ENCODE measurements around the gene PTRH1.

PTRH1 gene

DNA sequence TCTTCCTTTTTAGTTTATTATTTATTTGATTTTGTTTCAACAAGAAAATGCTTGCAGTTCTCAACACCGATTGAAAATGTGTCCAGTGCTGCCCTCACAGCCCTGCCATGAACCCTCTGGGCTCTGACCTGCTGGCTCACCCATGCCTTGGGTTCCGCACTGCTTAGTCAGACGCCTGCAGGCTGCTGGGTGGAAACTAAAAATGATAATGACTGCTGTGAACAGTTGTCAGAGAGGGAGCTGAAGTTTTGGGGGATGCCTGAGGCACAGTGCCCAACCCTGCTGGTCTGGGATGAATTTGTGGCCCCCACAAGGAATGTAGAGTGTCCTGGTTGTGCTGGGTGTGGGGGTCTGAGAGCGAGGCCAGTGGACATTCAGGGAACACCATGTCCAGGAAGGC, 30.9 kb downstream of the PTRH1 start:
- Histone ChIP-seq H3K9ac (ENCODE audit: low read depth, low read length) (no peak overlapping the region), H3K4me2 (ENCODE audit: low read length) (no peak overlapping the region), H3K4me3 (ENCODE audit: low read length) (no peak overlapping the region), H3K9me3 (replicated peaks; ENCODE audit: low read length) (no peaks in the 10 kb centered on the region), H3K27me3 (ENCODE audit: control insufficient read depth, insufficient read depth, low read length) (no peaks in the 10 kb centered on the region), H3K4me1 (ENCODE audit: control insufficient read depth, insufficient read depth, low read length) (peaks cover 11% of the 10 kb centered on the region), H3K36me3 (ENCODE audit: insufficient read depth, low read length) (peaks cover 46% of the 10 kb centered on the region)

DNA sequence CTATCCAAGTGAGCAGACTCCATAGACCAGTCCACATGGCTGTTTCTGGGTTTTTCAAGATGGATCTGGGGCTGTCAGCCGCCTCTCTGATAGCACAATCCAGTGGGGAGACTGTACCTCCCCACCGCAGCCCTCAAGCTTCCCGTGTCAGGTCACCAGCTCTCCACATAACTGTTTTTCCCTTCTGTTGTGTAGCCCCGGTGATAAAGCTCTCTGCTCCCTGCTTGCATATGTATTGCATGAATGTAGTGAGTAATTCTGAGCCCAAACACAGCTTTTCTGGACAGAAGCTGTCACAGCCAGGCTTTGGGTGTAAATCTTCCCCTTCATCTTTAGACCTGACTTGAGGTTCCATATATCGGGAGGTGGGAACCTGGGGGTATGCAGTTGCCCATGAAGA, 31.7 kb downstream of the PTRH1 start:
- peaks cover 11% of the 10 kb centered on the region for H3K4me1 ChIP-seq (ENCODE audit: control insufficient read depth, insufficient read depth, low read length)
- H3K4me2 ChIP-seq (ENCODE audit: low read length), result no peak overlapping the region
- H3K9ac ChIP-seq (ENCODE audit: low read depth, low read length), result no peak overlapping the region
- no peaks in the 10 kb centered on the region for H3K9me3 ChIP-seq (replicated peaks; ENCODE audit: low read length)
- H3K4me3 ChIP-seq (ENCODE audit: low read length), result no peak overlapping the region
- peaks cover 38% of the 10 kb centered on the region for H3K36me3 ChIP-seq (ENCODE audit: insufficient read depth, low read length)
- H3K27me3 ChIP-seq (ENCODE audit: control insufficient read depth, insufficient read depth, low read length), result no peaks in the 10 kb centered on the region

DNA sequence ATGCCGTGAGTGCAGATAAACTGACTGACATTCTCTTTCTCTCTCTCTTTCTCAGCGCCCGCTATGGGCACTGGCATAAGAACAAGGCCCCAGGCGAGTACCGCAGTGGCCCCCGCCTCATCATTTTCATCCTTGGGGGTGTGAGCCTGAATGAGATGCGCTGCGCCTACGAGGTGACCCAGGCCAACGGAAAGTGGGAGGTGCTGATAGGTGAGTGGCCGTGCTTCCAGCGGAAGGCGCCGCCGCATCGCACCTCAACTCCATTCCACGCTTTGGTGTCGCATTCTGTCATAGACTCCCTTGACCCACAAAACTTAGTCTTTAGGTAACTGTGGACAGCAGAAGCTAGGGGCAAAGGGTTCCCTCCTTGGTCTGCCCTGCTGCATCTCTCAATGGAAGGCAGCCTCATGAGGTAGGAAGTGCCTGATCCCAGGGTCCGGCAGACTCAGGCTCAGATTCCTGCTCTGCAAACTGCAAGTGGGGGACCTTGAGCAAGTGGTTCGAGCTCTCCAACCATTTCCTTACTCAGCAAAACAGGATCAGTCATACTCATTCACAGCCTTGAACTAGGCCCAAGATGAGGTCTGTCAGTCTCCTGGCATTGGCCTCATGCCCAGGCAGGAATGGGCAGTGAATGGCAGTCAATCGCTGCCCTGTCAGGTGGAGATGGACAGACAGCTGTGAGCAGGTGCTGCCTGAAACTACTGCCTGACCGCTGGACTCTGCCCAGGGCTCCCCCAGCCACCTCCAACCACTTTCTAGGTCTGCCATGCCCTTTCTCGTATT, 32.9 kb downstream of the PTRH1 start:
- Histone ChIP-seq H3K36me3 (ENCODE audit: insufficient read depth, low read length) (peaks cover 42% of the 10 kb centered on the region), H3K4me3 (ENCODE audit: low read length) (no peak overlapping the region), H3K27me3 (ENCODE audit: control insufficient read depth, insufficient read depth, low read length) (no peaks in the 10 kb centered on the region)

DNA sequence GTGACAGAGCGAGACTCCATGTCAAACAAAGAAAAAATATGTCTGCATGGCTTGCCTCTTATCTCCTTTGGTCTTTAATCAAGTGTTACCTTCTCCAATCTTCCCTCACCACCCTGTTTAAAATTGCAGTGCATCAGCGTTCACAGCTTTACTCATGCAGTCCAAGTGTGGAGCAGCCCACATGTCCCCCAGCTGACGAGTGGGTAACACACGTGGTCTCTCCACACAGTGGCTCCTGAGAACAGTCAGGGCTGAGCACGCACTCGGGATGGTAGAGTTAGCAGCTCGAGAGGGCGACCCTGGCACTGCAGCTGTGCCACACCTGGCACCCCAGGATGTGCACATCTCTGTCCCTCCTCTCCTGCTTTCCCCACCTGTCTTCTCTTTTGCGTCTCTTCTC, 34.6 kb downstream of the PTRH1 start:
- no peak overlapping the region for H3K9ac ChIP-seq (ENCODE audit: low read depth, low read length)
- peaks cover 11% of the 10 kb centered on the region for H3K4me1 ChIP-seq (ENCODE audit: control insufficient read depth, insufficient read depth, low read length)
- H3K27me3 ChIP-seq (ENCODE audit: control insufficient read depth, insufficient read depth, low read length), result no peaks in the 10 kb centered on the region
- no peak overlapping the region for H3K4me3 ChIP-seq (ENCODE audit: low read length)
- H3K9me3 ChIP-seq (replicated peaks; ENCODE audit: low read length), result no peaks in the 10 kb centered on the region
- no peak overlapping the region for H3K4me2 ChIP-seq (ENCODE audit: low read length)
- H3K36me3 ChIP-seq (ENCODE audit: insufficient read depth, low read length), result peaks cover 53% of the 10 kb centered on the region

More for the DNA sequence above, 32.9 kb downstream of the PTRH1 start:
- Histone ChIP-seq H3K4me2 (ENCODE audit: low read length) (no peak overlapping the region), H3K4me1 (ENCODE audit: control insufficient read depth, insufficient read depth, low read length) (peaks cover 11% of the 10 kb centered on the region), H3K9me3 (replicated peaks; ENCODE audit: low read length) (no peaks in the 10 kb centered on the region), H3K9ac (ENCODE audit: low read depth, low read length) (no peak overlapping the region)

DNA sequence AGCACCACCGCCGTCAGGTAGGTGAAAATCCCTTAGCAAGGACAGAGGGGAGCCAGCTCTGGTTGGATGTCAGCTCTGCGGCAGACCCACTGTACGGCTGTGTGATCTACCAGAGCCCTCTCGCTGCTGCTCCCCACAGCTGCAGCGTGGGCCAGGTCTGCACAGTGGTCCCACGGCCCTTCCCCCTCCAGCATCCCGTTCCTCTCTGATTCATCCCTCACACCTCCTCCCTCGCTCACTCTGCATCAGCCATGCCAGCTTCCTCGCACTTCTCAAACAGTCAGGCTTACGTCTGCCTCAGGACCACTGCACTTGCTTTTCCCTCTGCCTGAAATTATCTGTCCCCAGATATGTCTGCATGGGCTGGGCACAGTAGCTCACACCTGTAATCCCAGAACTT, 35.2 kb downstream of the PTRH1 start:
- H3K36me3 ChIP-seq (ENCODE audit: insufficient read depth, low read length), result peaks cover 59% of the 10 kb centered on the region

DNA sequence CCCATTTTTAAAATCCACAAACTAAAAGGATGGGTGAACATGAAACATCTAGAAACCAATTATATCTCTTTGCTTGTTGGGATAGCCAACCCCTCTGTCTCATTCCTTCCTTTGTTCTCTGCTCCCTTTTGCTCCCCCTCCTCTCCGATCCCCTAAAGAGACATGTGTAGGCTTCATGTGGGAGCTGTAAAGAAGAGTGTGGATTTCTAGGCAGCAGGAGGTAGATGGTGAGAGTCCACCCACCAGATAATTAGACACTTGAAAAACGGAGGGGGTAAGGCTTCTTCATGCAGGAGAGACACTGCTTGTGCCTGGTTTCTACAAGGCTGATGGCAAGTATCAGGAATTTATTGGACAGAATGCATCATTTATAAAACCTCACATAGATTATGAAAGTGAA, 36.0 kb downstream of the PTRH1 start:
- Histone ChIP-seq H3K36me3 (ENCODE audit: insufficient read depth, low read length) (peaks cover 64% of the 10 kb centered on the region), H3K27me3 (ENCODE audit: control insufficient read depth, insufficient read depth, low read length) (no peaks in the 10 kb centered on the region), H3K9me3 (replicated peaks; ENCODE audit: low read length) (no peaks in the 10 kb centered on the region), H3K4me1 (ENCODE audit: control insufficient read depth, insufficient read depth, low read length) (peaks cover 6% of the 10 kb centered on the region), H3K9ac (ENCODE audit: low read depth, low read length) (no peak overlapping the region), H3K4me3 (ENCODE audit: low read length) (no peak overlapping the region), H3K4me2 (ENCODE audit: low read length) (no peak overlapping the region)

More for the DNA sequence above, 35.2 kb downstream of the PTRH1 start:
- Histone ChIP-seq H3K9ac (ENCODE audit: low read depth, low read length) (no peak overlapping the region), H3K4me2 (ENCODE audit: low read length) (no peak overlapping the region), H3K4me3 (ENCODE audit: low read length) (no peak overlapping the region), H3K4me1 (ENCODE audit: control insufficient read depth, insufficient read depth, low read length) (peaks cover 11% of the 10 kb centered on the region), H3K9me3 (replicated peaks; ENCODE audit: low read length) (no peaks in the 10 kb centered on the region), H3K27me3 (ENCODE audit: control insufficient read depth, insufficient read depth, low read length) (no peaks in the 10 kb centered on the region)

DNA sequence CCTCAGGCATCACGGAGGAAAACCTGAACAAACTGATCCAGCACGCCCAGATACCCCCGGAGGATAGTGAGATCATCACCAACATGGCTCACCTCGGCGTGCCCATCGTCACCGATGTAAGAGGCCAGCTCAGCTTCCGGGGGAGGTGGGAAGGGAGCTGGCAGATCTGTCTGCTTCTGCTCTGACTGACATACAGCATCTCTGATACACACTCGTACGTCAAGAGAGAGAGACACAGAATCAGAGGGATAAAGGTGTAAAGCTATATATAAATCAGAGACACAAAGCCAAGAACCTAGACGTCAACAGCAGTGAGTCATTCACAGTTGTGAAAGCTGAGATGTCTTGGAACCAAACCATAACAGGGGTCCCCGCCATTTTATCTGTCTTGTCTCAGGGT, 38.8 kb downstream of the PTRH1 start:
- Histone ChIP-seq H3K9ac (ENCODE audit: low read depth, low read length) (no peak overlapping the region), H3K27me3 (ENCODE audit: control insufficient read depth, insufficient read depth, low read length) (no peaks in the 10 kb centered on the region), H3K4me2 (ENCODE audit: low read length) (no peak overlapping the region), H3K4me3 (ENCODE audit: low read length) (no peak overlapping the region), H3K9me3 (replicated peaks; ENCODE audit: low read length) (no peaks in the 10 kb centered on the region), H3K36me3 (ENCODE audit: insufficient read depth, low read length) (peaks cover 59% of the 10 kb centered on the region), H3K4me1 (ENCODE audit: control insufficient read depth, insufficient read depth, low read length) (no peaks in the 10 kb centered on the region)

DNA sequence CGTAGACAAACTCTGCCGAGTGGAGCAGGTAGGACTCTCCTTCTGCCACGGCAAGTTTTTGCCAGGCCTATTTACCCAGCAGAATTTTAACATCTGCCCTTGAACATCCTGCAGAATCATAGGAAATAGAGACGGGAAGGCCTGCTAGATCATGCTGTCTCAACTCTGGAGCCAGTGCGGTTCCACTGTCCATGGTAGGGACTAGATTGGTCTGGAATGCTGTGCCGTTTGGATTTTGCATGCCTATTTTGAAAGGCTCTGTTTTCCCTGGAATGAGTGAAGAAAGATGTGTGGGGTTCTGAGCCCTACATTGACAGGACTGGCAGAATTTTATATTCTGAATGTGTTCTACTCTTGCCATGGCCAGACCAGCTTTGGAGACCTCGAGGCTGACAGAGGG, 42.2 kb downstream of the PTRH1 start:
- H3K36me3 ChIP-seq (ENCODE audit: insufficient read depth, low read length), result peaks cover 50% of the 10 kb centered on the region

DNA sequence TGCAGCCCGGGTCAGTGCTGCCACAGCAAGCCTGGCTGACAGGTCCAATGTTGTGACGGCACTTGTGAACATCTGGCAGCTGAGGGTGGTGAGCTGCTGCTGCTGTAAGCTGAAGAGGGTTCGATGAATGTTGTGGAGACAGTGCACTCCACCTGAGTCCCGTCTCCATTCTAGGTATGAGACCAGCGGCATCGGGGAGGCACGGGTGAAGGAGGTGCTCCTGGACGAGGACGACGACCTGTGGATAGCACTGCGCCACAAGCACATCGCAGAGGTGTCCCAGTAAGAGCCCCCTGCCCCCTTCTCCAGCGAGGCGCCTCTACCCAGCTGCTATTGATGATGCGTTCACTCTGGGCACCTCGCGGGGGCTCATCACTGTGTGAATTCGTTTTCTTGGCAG, 47.6 kb downstream of the PTRH1 start:
- peaks cover 49% of the 10 kb centered on the region for H3K36me3 ChIP-seq (ENCODE audit: insufficient read depth, low read length)
- H3K4me3 ChIP-seq (ENCODE audit: low read length), result no peak overlapping the region
- H3K4me1 ChIP-seq (ENCODE audit: control insufficient read depth, insufficient read depth, low read length), result no peaks in the 10 kb centered on the region
- no peak overlapping the region for H3K9ac ChIP-seq (ENCODE audit: low read depth, low read length)
- H3K4me2 ChIP-seq (ENCODE audit: low read length), result no peak overlapping the region
- H3K27me3 ChIP-seq (ENCODE audit: control insufficient read depth, insufficient read depth, low read length), result no peaks in the 10 kb centered on the region
- H3K9me3 ChIP-seq (replicated peaks; ENCODE audit: low read length), result no peaks in the 10 kb centered on the region

More for the DNA sequence above, 42.2 kb downstream of the PTRH1 start:
- Histone ChIP-seq H3K9me3 (replicated peaks; ENCODE audit: low read length) (no peaks in the 10 kb centered on the region), H3K9ac (ENCODE audit: low read depth, low read length) (no peak overlapping the region), H3K4me1 (ENCODE audit: control insufficient read depth, insufficient read depth, low read length) (no peaks in the 10 kb centered on the region), H3K4me3 (ENCODE audit: low read length) (no peak overlapping the region), H3K27me3 (ENCODE audit: control insufficient read depth, insufficient read depth, low read length) (no peaks in the 10 kb centered on the region), H3K4me2 (ENCODE audit: low read length) (no peak overlapping the region)

DNA sequence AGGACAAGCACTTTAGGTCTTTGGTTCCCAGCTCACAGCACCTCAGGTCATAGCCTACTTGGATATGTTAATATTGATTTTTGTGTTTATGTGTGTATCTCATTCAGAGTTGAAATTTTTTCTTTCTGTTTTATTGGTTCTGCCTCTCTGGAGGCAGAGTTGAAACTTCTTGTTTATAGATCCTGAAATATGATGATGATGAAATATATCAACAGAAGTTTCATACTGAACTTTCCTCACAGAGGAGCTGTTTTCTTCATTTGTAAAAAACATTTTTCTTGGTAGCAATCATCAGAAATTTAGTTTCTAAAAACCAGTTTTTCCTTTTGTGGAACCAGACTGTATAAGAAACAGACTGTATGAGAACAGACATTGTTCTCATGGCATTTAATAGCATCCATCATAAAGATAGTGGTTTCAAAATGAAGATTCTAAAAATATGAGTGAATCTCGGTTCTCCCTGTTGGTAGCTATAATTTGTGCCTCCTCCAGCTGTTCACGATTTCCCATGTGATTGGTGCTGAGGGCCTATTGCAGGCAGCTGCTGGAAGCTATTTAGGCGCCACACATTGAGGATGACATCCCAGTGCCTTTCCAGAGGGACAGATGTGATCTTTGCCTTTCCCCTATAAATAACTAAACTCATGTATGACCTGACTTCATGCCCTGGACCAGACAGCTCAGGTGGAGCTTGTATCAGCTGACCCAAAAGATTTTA, 48.2 kb downstream of the PTRH1 start:
- H3K9ac ChIP-seq (ENCODE audit: low read depth, low read length), result no peak overlapping the region
- H3K9me3 ChIP-seq (replicated peaks; ENCODE audit: low read length), result no peaks in the 10 kb centered on the region
- H3K4me1 ChIP-seq (ENCODE audit: control insufficient read depth, insufficient read depth, low read length), result no peaks in the 10 kb centered on the region
- H3K27me3 ChIP-seq (ENCODE audit: control insufficient read depth, insufficient read depth, low read length), result no peaks in the 10 kb centered on the region
- H3K36me3 ChIP-seq (ENCODE audit: insufficient read depth, low read length), result peaks cover 46% of the 10 kb centered on the region
- H3K4me3 ChIP-seq (ENCODE audit: low read length), result no peak overlapping the region
- H3K4me2 ChIP-seq (ENCODE audit: low read length), result no peak overlapping the region

DNA sequence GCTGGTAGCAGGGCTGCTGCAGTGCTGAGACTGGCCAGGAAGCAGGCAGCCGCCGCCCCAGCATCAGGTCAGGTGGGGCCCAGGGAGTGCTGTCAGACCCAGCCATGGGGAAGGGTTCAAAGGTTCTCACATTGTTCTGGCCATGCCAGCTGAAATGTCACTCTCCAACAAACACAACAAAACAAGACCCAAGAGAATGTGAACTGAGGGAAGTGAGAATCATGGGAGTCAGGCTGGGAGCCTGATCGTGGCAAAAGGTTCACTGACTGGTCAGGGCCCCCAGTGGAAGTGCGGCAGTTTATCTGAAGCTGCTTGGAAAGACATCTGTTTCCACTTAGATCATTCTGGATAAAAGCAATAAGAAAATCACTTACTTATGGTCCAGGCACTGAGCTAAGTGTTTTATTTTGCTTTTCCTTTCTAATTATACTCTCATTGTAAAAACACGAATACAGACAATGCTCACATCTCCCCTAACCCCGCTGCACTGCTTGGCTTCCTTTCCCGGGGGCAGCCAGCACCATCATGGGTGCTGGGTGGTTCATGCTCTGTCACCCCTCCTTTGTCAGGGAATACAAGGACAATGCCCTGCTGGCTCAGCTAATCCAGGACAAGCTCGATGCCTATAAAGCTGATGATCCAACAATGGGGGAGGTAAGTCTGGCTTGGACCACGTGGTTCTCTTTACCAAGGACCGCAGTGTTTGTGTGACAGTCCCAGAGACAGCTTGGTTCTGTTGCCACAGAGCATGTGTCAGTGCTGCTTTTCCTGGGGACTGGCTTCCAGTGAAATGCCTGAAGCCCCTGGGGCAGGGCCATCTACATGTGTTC, 50.6 kb downstream of the PTRH1 start:
- Histone ChIP-seq H3K4me2 (ENCODE audit: low read length) (no peak overlapping the region), H3K27me3 (ENCODE audit: control insufficient read depth, insufficient read depth, low read length) (no peaks in the 10 kb centered on the region), H3K4me1 (ENCODE audit: control insufficient read depth, insufficient read depth, low read length) (no peaks in the 10 kb centered on the region), H3K9ac (ENCODE audit: low read depth, low read length) (no peak overlapping the region), H3K9me3 (replicated peaks; ENCODE audit: low read length) (no peaks in the 10 kb centered on the region), H3K4me3 (ENCODE audit: low read length) (no peak overlapping the region), H3K36me3 (ENCODE audit: insufficient read depth, low read length) (peaks cover 47% of the 10 kb centered on the region)
